ENCODE results near the gene PMM2.

DNA sequence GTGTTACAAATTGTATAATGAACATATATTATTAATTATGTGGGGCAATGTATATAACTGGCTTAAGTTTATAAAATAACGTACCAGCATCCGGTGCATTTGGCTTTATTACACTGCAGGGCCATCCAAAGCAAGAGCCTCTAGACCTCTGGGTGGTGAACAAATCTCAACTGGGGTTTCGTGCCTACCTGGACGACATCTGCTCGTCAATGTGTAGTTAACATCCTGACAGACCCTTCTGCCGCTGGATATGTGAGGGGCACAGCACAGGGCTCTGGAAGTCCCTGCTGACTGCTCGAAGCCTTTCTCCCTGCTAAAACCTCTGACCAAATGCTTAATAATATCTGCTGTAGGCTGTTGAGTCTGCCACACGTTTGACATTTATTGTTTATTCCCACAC lies 2.5 kb upstream of the PMM2 start:
- TF ChIP-seq EZH2 (IDR thresholded peaks at IDR 0.05; ENCODE audit: borderline replicate concordance, insufficient read depth, low read depth, low read length, poor library complexity, severe bottlenecking) (no peak), CTCF (IDR thresholded peaks at IDR 0.05) (no peak)

Measured in B cell (primary cell).